Omental fat pad (tissue), 4 donors: Measurements from ENCODE around the gene B4GALT4. TPM values are rescaled to one million over a fixed set of nuclear protein-coding genes. Genes with fewer than 3 reads are reported as not detected.
"Not testable (repeated sequence)": the region's sequence is repeated elsewhere in the genome, so short reads cannot be mapped to it uniquely, and the experiment has no call there.

Source experiments
- ATAC-seq: fragments of 150-250 bp; one replicate; pipeline ENCODE4 v1.9.1; 2016; ENCODE audit warnings: mild to moderate bottlenecking, moderate library complexity; ENCODE audit not compliant: low FRiP score
- DNase-seq: peaks from one replicate; pipeline ENCODE4 v3.0.0-alpha.2; 2019; ENCODE audit warnings: low spot score
- total RNA-seq, 4 donors: library from RNA; depleted of rRNA; stranded (reverse); fragments of >200 nt; gene quantifications; one replicate each; pipeline ENCODE4 v1.1.0, GENCODE V29; 2016
- TF ChIP-seq, protein P1 (sequence below), 3 donors: fragments of 450-650 bp; IDR thresholded peaks; one replicate each; pipeline ENCODE4 v1.5.1; 2016 to 2017; ENCODE audit warnings: antibody characterized with exemption in 3 of 3, mild to moderate bottlenecking in 3 of 3, moderate library complexity in 2 of 3

The B4GALT4 gene
- total RNA-seq, 4 donors from 2014 or later = 18.8 to 33.4 (median 25.9) TPM

DNA sequence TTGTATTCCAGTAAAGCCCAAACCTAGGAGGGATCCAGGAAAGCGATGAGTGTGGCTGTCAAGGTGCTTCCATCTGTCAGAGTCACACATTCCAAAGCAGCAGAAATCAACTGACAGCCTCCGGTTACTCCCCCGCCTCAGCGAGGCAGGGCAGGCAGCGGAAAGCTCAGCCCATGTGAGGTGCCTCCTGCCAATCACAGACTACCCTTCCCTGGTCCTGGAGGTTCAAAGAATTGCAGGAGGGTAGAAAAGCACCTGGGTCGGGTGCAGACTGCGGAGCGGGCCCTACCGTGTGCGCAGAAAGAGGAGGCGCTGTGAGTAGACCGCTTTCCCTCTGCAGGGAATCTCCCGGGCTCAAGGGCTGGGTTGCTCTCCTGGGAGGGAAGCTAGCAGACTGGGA, 67.4 kb downstream of the B4GALT4 start, which contains the start of gene UPK1B:
TSS of gene UPK1B (plus strand) at position 274 of the 400 bp plus-strand sequence. CDS start 13,144 bp downstream, outside the sequence.
- no peak for DNase-seq
- TF ChIP-seq, protein P1, sequence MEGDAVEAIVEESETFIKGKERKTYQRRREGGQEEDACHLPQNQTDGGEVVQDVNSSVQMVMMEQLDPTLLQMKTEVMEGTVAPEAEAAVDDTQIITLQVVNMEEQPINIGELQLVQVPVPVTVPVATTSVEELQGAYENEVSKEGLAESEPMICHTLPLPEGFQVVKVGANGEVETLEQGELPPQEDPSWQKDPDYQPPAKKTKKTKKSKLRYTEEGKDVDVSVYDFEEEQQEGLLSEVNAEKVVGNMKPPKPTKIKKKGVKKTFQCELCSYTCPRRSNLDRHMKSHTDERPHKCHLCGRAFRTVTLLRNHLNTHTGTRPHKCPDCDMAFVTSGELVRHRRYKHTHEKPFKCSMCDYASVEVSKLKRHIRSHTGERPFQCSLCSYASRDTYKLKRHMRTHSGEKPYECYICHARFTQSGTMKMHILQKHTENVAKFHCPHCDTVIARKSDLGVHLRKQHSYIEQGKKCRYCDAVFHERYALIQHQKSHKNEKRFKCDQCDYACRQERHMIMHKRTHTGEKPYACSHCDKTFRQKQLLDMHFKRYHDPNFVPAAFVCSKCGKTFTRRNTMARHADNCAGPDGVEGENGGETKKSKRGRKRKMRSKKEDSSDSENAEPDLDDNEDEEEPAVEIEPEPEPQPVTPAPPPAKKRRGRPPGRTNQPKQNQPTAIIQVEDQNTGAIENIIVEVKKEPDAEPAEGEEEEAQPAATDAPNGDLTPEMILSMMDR (IDR thresholded peaks at IDR 0.05) = no peak
- ATAC-seq = peak; percentile 82

DNA sequence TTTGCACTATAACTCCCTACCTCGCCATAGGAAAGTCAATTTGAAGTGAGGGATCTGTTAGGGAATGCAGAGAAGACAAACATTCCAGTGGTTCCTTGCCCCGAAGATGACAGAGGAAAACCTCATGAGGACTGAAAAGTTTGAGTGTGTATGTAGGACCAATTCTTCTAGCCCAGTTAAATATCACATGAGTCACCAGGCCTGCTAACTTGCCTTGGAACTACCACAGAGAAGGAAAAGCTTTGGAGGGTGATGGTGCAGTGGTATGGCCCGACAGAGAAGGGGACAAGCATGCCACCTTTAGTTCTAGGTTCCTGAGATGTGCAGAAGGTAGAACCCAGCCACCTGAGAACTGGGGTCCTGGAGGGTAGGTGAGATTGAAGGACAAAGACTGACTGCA, 69.9 kb downstream of the B4GALT4 start:
- ATAC-seq = no peak
- no peak for DNase-seq
- TF ChIP-seq, protein P1 (IDR thresholded peaks at IDR 0.05) = no peak

DNA sequence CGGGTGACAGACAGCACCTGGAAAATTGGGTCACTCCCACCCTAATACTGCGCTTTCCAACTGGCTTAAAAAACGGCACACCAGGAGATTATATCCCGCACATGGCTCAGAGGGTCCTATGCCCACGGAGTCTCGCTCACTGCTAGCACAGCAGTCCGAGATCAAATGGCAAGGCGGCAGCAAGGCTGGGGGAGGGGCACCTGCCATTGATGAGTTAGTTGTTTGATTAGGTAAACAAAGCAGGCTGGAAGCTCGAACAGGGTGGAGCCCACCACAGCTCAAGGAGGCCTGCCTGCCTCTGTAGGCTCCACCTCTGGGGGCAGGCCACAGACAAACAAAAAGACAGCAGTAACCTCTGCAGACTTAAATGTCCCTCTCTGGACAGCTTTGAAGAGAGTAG, 75.9 kb downstream of the B4GALT4 start:
- DNase-seq, ATAC-seq: not testable (repeated sequence)

Other genes starting within 250 kb of the B4GALT4 start
- 1 to 10 TPM in 1 of 4 donors, under 1 TPM in 1, not detected in 2; 0.60 to 1.0 TPM for gene IGSF11, start 206.0 kb downstream of the B4GALT4 start, total RNA-seq
- not detected for gene TEX55, start 94.7 kb downstream of the B4GALT4 start, total RNA-seq
- gene UPK1B, start 67.3 kb downstream of the B4GALT4 start, total RNA-seq = 10 to 100 TPM in 2 of 4 donors, 1 to 10 TPM in 2; 1.1 to 49.3 (median 12.4) TPM
- 10 to 100 TPM; 14.4 to 61.2 (median 36.6) TPM for gene ARHGAP31, start 53.5 kb upstream of the B4GALT4 start, total RNA-seq
- gene TMEM39A, start 222.7 kb upstream of the B4GALT4 start, total RNA-seq = 10 to 100 TPM; 54.7 to 60.2 (median 56.9) TPM
- gene POGLUT1, start 228.1 kb upstream of the B4GALT4 start, total RNA-seq = 10 to 100 TPM; 15.0 to 28.2 (median 17.7) TPM